Mesothelial cell of epicardium (in vitro differentiated cells): ENCODE results near the gene GRIN2A. TPM values are rescaled to one million over a fixed set of nuclear protein-coding genes. Genes with fewer than 3 reads are reported as not detected.

Source experiments
- DNase-seq, 2 experiments: peaks; one replicate each; pipeline ENCODE4 v3.0.0; 2021; ENCODE audit warnings: low spot score in 2 of 2; ENCODE audit not compliant: unreplicated experiment in 2 of 2
- H3K27ac Mint-ChIP-seq: 2 replicates; pipeline ENCODE4 v1.8.0; 2021; ENCODE audit warnings: mixed read lengths
- H3K27me3 Mint-ChIP-seq: 2 replicates; pipeline ENCODE4 v1.8.0; 2021; ENCODE audit warnings: low read depth, mixed read lengths
- H3K36me3 Mint-ChIP-seq: 2 replicates; pipeline ENCODE4 v1.8.0; 2021; ENCODE audit warnings: mixed read lengths
- H3K4me1 Mint-ChIP-seq: 2 replicates; pipeline ENCODE4 v1.8.0; 2021; ENCODE audit warnings: mixed read lengths
- H3K4me3 Mint-ChIP-seq: 2 replicates; pipeline ENCODE4 v1.8.0; 2021; ENCODE audit warnings: mild to moderate bottlenecking, moderate library complexity, mixed read lengths
- H3K9me3 Mint-ChIP-seq: 2 replicates; pipeline ENCODE4 v1.8.0; 2021; ENCODE audit warnings: mixed read lengths
- total RNA-seq: library from RNA; stranded (reverse); gene quantifications from 3 replicates; pipeline ENCODE4 v1.2.1, GENCODE V29; 2021
- TF ChIP-seq, protein P1 (sequence below): fragments of 200-600 bp; sonication (generic); IDR thresholded peaks from one replicate; pipeline ENCODE4 v1.5.0; 2021; ENCODE audit warnings: antibody characterized with exemption; ENCODE audit not compliant: unreplicated experiment

Gene GRIN2A
- total RNA-seq, 1 donor from 2014 or later, result 4.9 TPM

DNA sequence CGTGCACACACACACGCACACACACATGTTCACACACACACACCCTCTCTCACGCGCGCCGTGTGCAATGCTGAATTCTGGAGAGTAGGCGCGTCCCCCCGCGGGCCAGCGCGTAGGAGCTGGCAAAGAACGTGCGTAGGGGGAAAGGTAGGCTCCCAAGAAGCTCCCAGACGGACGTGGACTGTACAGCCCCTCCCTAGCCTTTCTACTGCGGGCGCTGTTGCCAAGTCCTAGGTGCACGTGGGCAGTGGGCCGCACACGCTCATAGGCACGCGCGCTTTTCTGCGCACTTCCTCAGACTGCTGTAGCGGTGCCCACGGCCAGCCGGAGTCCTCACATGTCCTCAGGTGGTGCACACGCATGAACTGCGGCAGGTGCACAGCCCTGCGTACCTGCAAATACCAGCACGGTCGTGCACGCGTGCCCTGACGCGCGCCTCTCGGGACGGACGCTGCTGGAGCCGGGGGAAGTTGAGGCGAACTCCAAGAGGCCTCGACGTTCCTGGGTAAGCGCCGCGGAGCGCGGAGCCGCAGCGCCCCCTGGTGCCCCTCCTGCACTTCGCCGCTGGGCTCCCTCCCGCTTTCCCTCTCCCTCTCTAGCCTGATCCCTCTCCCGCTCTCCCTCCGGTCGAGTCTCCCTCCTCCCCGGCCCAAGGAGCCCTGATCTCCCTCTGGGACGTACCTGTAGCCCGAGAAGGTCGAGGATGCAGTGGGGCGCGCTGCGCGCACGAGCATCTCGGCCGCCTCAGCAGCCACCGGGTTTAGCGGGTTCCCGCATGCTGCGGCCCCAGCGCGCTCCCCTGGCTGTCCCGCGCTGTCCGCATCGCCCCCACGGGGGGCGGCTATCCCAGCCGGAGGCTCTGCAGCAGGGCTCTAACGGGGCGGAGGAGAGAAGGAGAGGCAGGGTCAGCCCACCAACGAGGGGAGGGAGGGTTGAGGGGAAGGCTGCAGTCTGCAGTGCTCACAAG, 749 bp downstream of the GRIN2A start:
- Mint-ChIP-seq H3K27me3 (peaks cover 94% of the 10 kb centered on the region), H3K27ac (no peak overlapping the region), H3K9me3 (no peaks in the 10 kb centered on the region), H3K36me3 (no peaks in the 10 kb centered on the region), H3K4me1 (peaks cover 23% of the 10 kb centered on the region), H3K4me3 (peak overlapping the region; percentile 64)
- TF ChIP-seq, protein P1, sequence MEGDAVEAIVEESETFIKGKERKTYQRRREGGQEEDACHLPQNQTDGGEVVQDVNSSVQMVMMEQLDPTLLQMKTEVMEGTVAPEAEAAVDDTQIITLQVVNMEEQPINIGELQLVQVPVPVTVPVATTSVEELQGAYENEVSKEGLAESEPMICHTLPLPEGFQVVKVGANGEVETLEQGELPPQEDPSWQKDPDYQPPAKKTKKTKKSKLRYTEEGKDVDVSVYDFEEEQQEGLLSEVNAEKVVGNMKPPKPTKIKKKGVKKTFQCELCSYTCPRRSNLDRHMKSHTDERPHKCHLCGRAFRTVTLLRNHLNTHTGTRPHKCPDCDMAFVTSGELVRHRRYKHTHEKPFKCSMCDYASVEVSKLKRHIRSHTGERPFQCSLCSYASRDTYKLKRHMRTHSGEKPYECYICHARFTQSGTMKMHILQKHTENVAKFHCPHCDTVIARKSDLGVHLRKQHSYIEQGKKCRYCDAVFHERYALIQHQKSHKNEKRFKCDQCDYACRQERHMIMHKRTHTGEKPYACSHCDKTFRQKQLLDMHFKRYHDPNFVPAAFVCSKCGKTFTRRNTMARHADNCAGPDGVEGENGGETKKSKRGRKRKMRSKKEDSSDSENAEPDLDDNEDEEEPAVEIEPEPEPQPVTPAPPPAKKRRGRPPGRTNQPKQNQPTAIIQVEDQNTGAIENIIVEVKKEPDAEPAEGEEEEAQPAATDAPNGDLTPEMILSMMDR, result peak; percentile 93
- DNase-seq, result peak; percentile 70 to 89

GRCh38 chr16:10180771-10181163, 1.5 kb downstream of the GRIN2A start:
- TF ChIP-seq, protein P1, result peak; percentile 57
- H3K27me3 Mint-ChIP-seq, result peaks cover 87% of the 10 kb centered on the region
- H3K27ac Mint-ChIP-seq, result no peak overlapping the region
- H3K4me3 Mint-ChIP-seq, result peak overlapping the region; percentile 64
- peak; percentile 46 to 73 for DNase-seq
- no peaks in the 10 kb centered on the region for H3K36me3 Mint-ChIP-seq
- H3K9me3 Mint-ChIP-seq, result no peaks in the 10 kb centered on the region
- peaks cover 23% of the 10 kb centered on the region for H3K4me1 Mint-ChIP-seq

DNA sequence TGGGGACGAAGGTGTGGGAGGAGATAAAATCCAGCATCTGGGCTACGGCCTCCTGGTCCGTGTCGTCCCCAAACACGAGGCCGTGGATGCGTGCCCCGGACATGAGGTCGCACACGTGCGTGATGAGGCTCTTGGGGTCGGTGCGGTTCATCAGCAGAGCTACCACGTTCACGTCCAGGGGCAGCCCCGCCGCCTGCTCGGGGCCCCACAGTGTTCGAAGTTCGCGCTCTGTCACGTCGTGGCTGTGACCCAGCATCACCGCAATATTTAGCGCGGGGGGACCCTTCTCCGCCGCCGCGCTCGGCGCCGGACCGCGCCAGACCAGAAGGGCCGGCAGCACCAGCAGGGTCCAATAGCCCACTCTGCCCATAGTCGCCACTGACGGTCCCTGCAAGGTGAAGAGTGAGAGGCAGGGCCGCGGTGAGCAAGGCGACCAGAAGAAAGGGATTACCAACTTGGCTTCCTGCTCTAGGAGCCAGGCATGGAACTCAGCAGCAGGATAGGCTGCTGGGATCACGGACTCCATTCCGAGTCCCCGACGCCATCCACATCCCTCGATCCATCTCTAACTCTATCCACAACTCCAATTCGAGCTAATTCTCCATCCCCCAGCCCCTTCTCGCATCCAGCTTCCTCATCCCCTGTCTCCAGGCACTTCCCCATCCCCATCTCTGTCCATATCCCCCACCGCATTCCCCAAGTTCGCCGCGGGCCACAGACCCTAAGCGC, 2.0 kb downstream of the GRIN2A start:
- Mint-ChIP-seq H3K27me3 (peaks cover 84% of the 10 kb centered on the region), H3K4me3 (peak overlapping the region; percentile 64), H3K36me3 (no peaks in the 10 kb centered on the region)

DNA sequence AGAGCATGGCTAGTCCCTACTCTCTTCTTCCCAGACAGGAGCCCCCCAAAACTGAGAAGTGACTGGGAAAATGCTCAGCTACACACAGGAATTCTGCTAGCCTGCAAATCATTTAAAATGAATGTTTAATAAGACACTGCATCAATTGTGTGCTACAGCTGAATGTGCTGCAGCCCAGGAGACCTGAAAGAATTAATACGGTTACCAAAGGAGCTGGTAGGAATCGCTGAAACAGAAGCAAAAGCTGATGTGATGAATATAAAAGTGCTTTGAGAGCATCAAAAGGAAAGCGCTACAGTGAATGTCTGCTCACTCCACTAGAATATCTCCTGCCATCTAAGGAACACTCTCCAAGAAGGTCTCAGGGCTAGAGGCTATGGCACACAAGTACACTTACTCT, 3.7 kb downstream of the GRIN2A start:
- peaks cover 68% of the 10 kb centered on the region for H3K27me3 Mint-ChIP-seq
- no peaks in the 10 kb centered on the region for H3K36me3 Mint-ChIP-seq
- TF ChIP-seq, protein P1, result no peak
- no peak overlapping the region for H3K27ac Mint-ChIP-seq
- no peak overlapping the region for H3K4me3 Mint-ChIP-seq
- peaks cover 22% of the 10 kb centered on the region for H3K4me1 Mint-ChIP-seq
- DNase-seq, result no peak
- H3K9me3 Mint-ChIP-seq, result peaks cover 6% of the 10 kb centered on the region

More for the DNA sequence above, 2.0 kb downstream of the GRIN2A start:
- peaks cover 23% of the 10 kb centered on the region for H3K4me1 Mint-ChIP-seq
- peaks cover 3% of the 10 kb centered on the region for H3K9me3 Mint-ChIP-seq
- no peak overlapping the region for H3K27ac Mint-ChIP-seq
- TF ChIP-seq, protein P1, result no peak
- DNase-seq, result no peak

GRCh38 chr16:10178080-10178479, 4.1 kb downstream of the GRIN2A start:
- H3K9me3 Mint-ChIP-seq, result peaks cover 6% of the 10 kb centered on the region
- TF ChIP-seq, protein P1, result no peak
- H3K4me3 Mint-ChIP-seq, result no peak overlapping the region
- no peak overlapping the region for H3K27ac Mint-ChIP-seq
- no peaks in the 10 kb centered on the region for H3K36me3 Mint-ChIP-seq
- no peak for DNase-seq
- H3K4me1 Mint-ChIP-seq, result peaks cover 19% of the 10 kb centered on the region
- H3K27me3 Mint-ChIP-seq, result peaks cover 68% of the 10 kb centered on the region
